ENCODE results near the gene SF3A2.
A peak's percentile ranks its signal among the peaks of the same experiment; 100 is the strongest.
"Not testable (repeated sequence)": the region's sequence is repeated elsewhere in the genome, so short reads cannot be mapped to it uniquely, and the experiment has no call there.

Gene SF3A2

GRCh38 chr19:2236314-2237050 is at the start of gene SF3A2, which contains the start of gene PLEKHJ1:
SF3A2 (plus strand) TSS chr19:2236824; CDS start chr19:2243419, 6,595 bp downstream.
PLEKHJ1 (minus strand) TSS chr19:2236329; CDS start chr19:2236248, 81 bp downstream.
- peak; percentile 98 for DNase-seq

GRCh38 chr19:2187159-2187558 is 49.5 kb upstream of the SF3A2 start:
- DNase-seq = no peak

- DNase-seq = no peak
Observed at GRCh38 chr19:2188708-2189385, 47.8 kb upstream of the SF3A2 start.

- DNase-seq = no peak
Observed at GRCh38 chr19:2189880-2190279, 46.7 kb upstream of the SF3A2 start.

- DNase-seq = no peak
Observed at GRCh38 chr19:2190848-2191455, 45.7 kb upstream of the SF3A2 start.

- DNase-seq = no peak
Observed at GRCh38 chr19:2191456-2192310, 44.9 kb upstream of the SF3A2 start.

GRCh38 chr19:2192862-2193261 is 43.8 kb upstream of the SF3A2 start:
- DNase-seq = no peak

GRCh38 chr19:2193807-2194206 is 42.8 kb upstream of the SF3A2 start:
- no peak for DNase-seq

GRCh38 chr19:2194513-2195078 is 42.0 kb upstream of the SF3A2 start:
- no peak for DNase-seq

- DNase-seq = no peak
Observed at GRCh38 chr19:2195361-2195760, 41.3 kb upstream of the SF3A2 start.

- DNase-seq = no peak
Observed at GRCh38 chr19:2195914-2196313, 40.7 kb upstream of the SF3A2 start.

- DNase-seq = no peak
Observed at GRCh38 chr19:2197270-2197669, 39.4 kb upstream of the SF3A2 start.

GRCh38 chr19:2198317-2198716 is 38.3 kb upstream of the SF3A2 start:
- DNase-seq = no peak

GRCh38 chr19:2199215-2199614 is 37.4 kb upstream of the SF3A2 start:
- DNase-seq = no peak

- no peak for DNase-seq
Observed at GRCh38 chr19:2199861-2200623, 36.6 kb upstream of the SF3A2 start.

GRCh38 chr19:2200624-2201294 is 35.9 kb upstream of the SF3A2 start:
- DNase-seq = not testable (repeated sequence)

- no peak for DNase-seq
Observed at GRCh38 chr19:2201473-2202148, 35.0 kb upstream of the SF3A2 start.

- DNase-seq = no peak
Observed at GRCh38 chr19:2202366-2202765, 34.3 kb upstream of the SF3A2 start.

GRCh38 chr19:2207008-2207407 is 29.6 kb upstream of the SF3A2 start:
- no peak for DNase-seq

- no peak for DNase-seq
Observed at GRCh38 chr19:2207991-2208860, 28.4 kb upstream of the SF3A2 start.

Measured in activated T-cell treated with anti-CD3 and anti-CD28 coated beads for 4 hours (primary cell).